ENCODE measurements around the gene TBC1D21.

The TBC1D21 gene, protein sequence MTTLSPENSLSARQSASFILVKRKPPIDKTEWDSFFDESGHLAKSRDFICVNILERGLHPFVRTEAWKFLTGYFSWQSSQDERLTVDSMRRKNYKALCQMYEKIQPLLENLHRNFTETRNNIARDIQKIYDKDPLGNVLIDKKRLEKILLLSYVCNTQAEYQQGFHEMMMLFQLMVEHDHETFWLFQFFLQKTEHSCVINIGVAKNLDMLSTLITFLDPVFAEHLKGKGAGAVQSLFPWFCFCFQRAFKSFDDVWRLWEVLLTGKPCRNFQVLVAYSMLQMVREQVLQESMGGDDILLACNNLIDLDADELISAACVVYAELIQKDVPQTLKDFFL

DNA sequence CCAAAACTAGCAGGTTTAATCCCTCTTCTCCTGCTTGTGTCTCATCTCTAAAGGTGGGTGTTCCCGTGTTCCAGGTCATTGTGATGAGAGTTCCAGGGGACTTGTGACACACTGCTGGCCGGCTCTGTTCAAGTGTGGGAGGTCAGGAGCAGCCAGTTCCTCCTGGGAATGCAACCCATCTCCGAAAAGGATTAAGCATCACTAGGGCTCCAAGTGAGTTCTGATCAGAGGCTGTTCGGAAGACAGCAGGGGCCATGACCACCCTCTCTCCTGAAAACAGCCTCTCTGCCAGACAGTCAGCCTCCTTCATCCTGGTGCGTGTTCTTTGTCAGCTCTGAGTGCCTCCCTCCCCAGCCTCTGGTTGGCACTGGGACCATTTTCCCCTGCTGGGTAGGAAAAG is at the start of gene TBC1D21:
TSS of gene TBC1D21 (plus strand) at position 109 of the 400 bp plus-strand sequence. CDS start at position 255, 146 bp downstream.
- ChIA-PET CTCF (interaction anchor here (0.8 to 2.8 kb wide), 31 partner anchors 9 to 449 kb away, joined by 3 to 31 read pairs (median 5); partner anchors contain the start of gene INSYN1), POLR2A (interaction anchor here (1.0 kb wide), 1 partner anchor 34 kb away, joined by 3 read pairs; no protein-coding TSS in a partner anchor)
- H3K36me3 ChIP-seq (ENCODE audit: control insufficient read depth in 2 of 2, insufficient read depth in 1 of 2, low read length in 2 of 2): no peaks in the 10 kb centered on the region

More for the DNA sequence above, at the start of gene TBC1D21:
- TF ChIP-seq ZNF654 (tag by site-specific recombination; IDR thresholded peaks at IDR 0.05; ENCODE audit: low read depth): no peak
- TF ChIP-seq TSHZ1 (tag by site-specific recombination; IDR thresholded peaks at IDR 0.05; ENCODE audit: borderline replicate concordance): no peak
- TF ChIP-seq ZSCAN16 (tag by site-specific recombination; IDR thresholded peaks at IDR 0.05): no peak
- no peak for TF ChIP-seq SP3 (tag by site-specific recombination; IDR thresholded peaks at IDR 0.05)
- TF ChIP-seq ZNF596 (tag by site-specific recombination; IDR thresholded peaks at IDR 0.05): no peak
- no peak for TF ChIP-seq ZNF792 (tag by site-specific recombination; IDR thresholded peaks at IDR 0.05)
- TF ChIP-seq KLF16 (tag by site-specific recombination; IDR thresholded peaks at IDR 0.05): no peak
- TF ChIP-seq, protein P1, sequence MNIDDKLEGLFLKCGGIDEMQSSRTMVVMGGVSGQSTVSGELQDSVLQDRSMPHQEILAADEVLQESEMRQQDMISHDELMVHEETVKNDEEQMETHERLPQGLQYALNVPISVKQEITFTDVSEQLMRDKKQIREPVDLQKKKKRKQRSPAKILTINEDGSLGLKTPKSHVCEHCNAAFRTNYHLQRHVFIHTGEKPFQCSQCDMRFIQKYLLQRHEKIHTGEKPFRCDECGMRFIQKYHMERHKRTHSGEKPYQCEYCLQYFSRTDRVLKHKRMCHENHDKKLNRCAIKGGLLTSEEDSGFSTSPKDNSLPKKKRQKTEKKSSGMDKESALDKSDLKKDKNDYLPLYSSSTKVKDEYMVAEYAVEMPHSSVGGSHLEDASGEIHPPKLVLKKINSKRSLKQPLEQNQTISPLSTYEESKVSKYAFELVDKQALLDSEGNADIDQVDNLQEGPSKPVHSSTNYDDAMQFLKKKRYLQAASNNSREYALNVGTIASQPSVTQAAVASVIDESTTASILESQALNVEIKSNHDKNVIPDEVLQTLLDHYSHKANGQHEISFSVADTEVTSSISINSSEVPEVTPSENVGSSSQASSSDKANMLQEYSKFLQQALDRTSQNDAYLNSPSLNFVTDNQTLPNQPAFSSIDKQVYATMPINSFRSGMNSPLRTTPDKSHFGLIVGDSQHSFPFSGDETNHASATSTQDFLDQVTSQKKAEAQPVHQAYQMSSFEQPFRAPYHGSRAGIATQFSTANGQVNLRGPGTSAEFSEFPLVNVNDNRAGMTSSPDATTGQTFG (tag by site-specific recombination; IDR thresholded peaks at IDR 0.05; ENCODE audit: borderline replicate concordance): no peak
- TF ChIP-seq, protein P2, sequence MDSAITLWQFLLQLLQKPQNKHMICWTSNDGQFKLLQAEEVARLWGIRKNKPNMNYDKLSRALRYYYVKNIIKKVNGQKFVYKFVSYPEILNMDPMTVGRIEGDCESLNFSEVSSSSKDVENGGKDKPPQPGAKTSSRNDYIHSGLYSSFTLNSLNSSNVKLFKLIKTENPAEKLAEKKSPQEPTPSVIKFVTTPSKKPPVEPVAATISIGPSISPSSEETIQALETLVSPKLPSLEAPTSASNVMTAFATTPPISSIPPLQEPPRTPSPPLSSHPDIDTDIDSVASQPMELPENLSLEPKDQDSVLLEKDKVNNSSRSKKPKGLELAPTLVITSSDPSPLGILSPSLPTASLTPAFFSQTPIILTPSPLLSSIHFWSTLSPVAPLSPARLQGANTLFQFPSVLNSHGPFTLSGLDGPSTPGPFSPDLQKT (IDR thresholded peaks at IDR 0.05; ENCODE audit: borderline replicate concordance, low read depth, low read length): no peak
- TF ChIP-seq HOXD13 (CRISPR knock-in tag; IDR thresholded peaks at IDR 0.05; ENCODE audit: borderline replicate concordance): no peak
- TF ChIP-seq ZNF214 (tag by site-specific recombination; IDR thresholded peaks at IDR 0.05; ENCODE audit: borderline replicate concordance): no peak
- TF ChIP-seq PRDM2 (tag by site-specific recombination; IDR thresholded peaks at IDR 0.05; ENCODE audit: borderline replicate concordance): no peak
- no peak within 1 kb of the TSS for H3K4me3 ChIP-seq (ENCODE audit: low read depth, low read length)
- peaks cover 5% of the 10 kb centered on the region; the same call in 1 of the 2 replicates for H3K4me1 ChIP-seq (ENCODE audit: control insufficient read depth, insufficient read depth, low read length)
- H3K9me3 ChIP-seq (ENCODE audit: control insufficient read depth, insufficient read depth, low read depth, low read length): no peaks in the 10 kb centered on the region
- H3K27ac ChIP-seq (ENCODE audit: extremely low read depth, low read depth, low read length): no peak within 1 kb of the TSS

Measured in HEK293 (cell line).